HUES48 (cell line): ENCODE measurements around the gene UBL3.

ENCODE experiments used
- H3K27ac ChIP-seq: one replicate; pipeline ENCODE4 v1.7.0; 2013; ENCODE audit warnings: low read depth, low read length, inconsistent platforms
- H3K27me3 ChIP-seq: 2 replicates; pipeline ENCODE4 v1.6.1; 2013; ENCODE audit warnings: mild to moderate bottlenecking, low read length; ENCODE audit not compliant: control insufficient read depth, insufficient read depth
- H3K36me3 ChIP-seq: 2 replicates; pipeline ENCODE4 v1.6.1; 2013; ENCODE audit warnings: low read length; ENCODE audit not compliant: control insufficient read depth, insufficient read depth
- H3K4me1 ChIP-seq: 2 replicates; pipeline ENCODE4 v1.6.1; 2013; ENCODE audit warnings: mild to moderate bottlenecking, low read length; ENCODE audit not compliant: control insufficient read depth, insufficient read depth
- H3K4me3 ChIP-seq: 2 replicates; pipeline ENCODE4 v1.5.1; 2013; ENCODE audit warnings: mild to moderate bottlenecking, low read depth, low read length
- H3K9ac ChIP-seq: 2 replicates; pipeline ENCODE4 v1.6.1; 2013; ENCODE audit warnings: mild to moderate bottlenecking, low read depth, low read length, moderate library complexity
- H3K9me3 ChIP-seq: 2 replicates; pipeline ENCODE4 v1.6.1; 2013; ENCODE audit warnings: low read length; ENCODE audit not compliant: control insufficient read depth, insufficient read depth

Gene UBL3

GRCh38 chr13:29791997-29792780 lies 58.2 kb downstream of the UBL3 start:
- H3K9ac ChIP-seq, result no peak overlapping the region
- no peaks in the 10 kb centered on the region for H3K9me3 ChIP-seq
- H3K36me3 ChIP-seq, result no peaks in the 10 kb centered on the region
- H3K4me3 ChIP-seq, result no peak overlapping the region
- no peaks in the 10 kb centered on the region for H3K27me3 ChIP-seq
- no peak overlapping the region for H3K27ac ChIP-seq
- peaks cover 10% of the 10 kb centered on the region for H3K4me1 ChIP-seq

GRCh38 chr13:29791508-29791907 lies 58.9 kb downstream of the UBL3 start:
- no peak overlapping the region for H3K4me3 ChIP-seq
- no peaks in the 10 kb centered on the region for H3K36me3 ChIP-seq
- no peaks in the 10 kb centered on the region for H3K9me3 ChIP-seq
- H3K4me1 ChIP-seq, result peaks cover 7% of the 10 kb centered on the region
- no peak overlapping the region for H3K27ac ChIP-seq
- no peak overlapping the region for H3K9ac ChIP-seq
- no peaks in the 10 kb centered on the region for H3K27me3 ChIP-seq

- Histone ChIP-seq H3K36me3 (no peaks in the 10 kb centered on the region), H3K27ac (no peak overlapping the region), H3K4me3 (no peak overlapping the region), H3K4me1 (peaks cover 7% of the 10 kb centered on the region; the same call in 1 of the 2 replicates), H3K9ac (no peak overlapping the region), H3K27me3 (no peaks in the 10 kb centered on the region), H3K9me3 (no peaks in the 10 kb centered on the region)
Observed at GRCh38 chr13:29786698-29787097, 63.7 kb downstream of the UBL3 start.

GRCh38 chr13:29785978-29786377 lies 64.4 kb downstream of the UBL3 start:
- H3K4me1 ChIP-seq, result peaks cover 7% of the 10 kb centered on the region; the same call in 1 of the 2 replicates
- H3K4me3 ChIP-seq, result no peak overlapping the region
- no peaks in the 10 kb centered on the region for H3K27me3 ChIP-seq
- H3K9ac ChIP-seq, result no peak overlapping the region
- H3K27ac ChIP-seq, result no peak overlapping the region
- no peaks in the 10 kb centered on the region for H3K9me3 ChIP-seq
- no peaks in the 10 kb centered on the region for H3K36me3 ChIP-seq

GRCh38 chr13:29782798-29783197 lies 67.6 kb downstream of the UBL3 start:
- Histone ChIP-seq H3K27ac (no peak overlapping the region), H3K4me3 (no peak overlapping the region), H3K4me1 (peaks cover 4% of the 10 kb centered on the region; the same call in 1 of the 2 replicates), H3K27me3 (no peaks in the 10 kb centered on the region), H3K36me3 (no peaks in the 10 kb centered on the region), H3K9me3 (no peaks in the 10 kb centered on the region), H3K9ac (no peak overlapping the region)

GRCh38 chr13:29774830-29775229 lies 75.6 kb downstream of the UBL3 start:
- no peaks in the 10 kb centered on the region for H3K9me3 ChIP-seq
- no peak overlapping the region for H3K9ac ChIP-seq
- H3K4me1 ChIP-seq, result peaks cover 7% of the 10 kb centered on the region
- H3K27ac ChIP-seq, result no peak overlapping the region
- H3K4me3 ChIP-seq, result no peak overlapping the region
- no peaks in the 10 kb centered on the region for H3K27me3 ChIP-seq
- H3K36me3 ChIP-seq, result no peaks in the 10 kb centered on the region

- Histone ChIP-seq H3K9me3 (no peaks in the 10 kb centered on the region), H3K27ac (no peak overlapping the region), H3K36me3 (0 out of 2 replicates have a peak, but pooled peaks cover 2% of the 10 kb centered on the region), H3K4me3 (no peak overlapping the region), H3K9ac (no peak overlapping the region), H3K27me3 (no peaks in the 10 kb centered on the region), H3K4me1 (peaks cover 21% of the 10 kb centered on the region)
Observed at GRCh38 chr13:29771247-29771646, 79.2 kb downstream of the UBL3 start.

- Histone ChIP-seq H3K36me3 (0 out of 2 replicates have a peak, but pooled peaks cover 2% of the 10 kb centered on the region), H3K4me1 (peaks cover 16% of the 10 kb centered on the region; the same call in 1 of the 2 replicates), H3K27me3 (no peaks in the 10 kb centered on the region), H3K9ac (no peak overlapping the region), H3K27ac (no peak overlapping the region), H3K9me3 (no peaks in the 10 kb centered on the region), H3K4me3 (no peak overlapping the region)
Observed at GRCh38 chr13:29767006-29767405, 83.4 kb downstream of the UBL3 start.

- Histone ChIP-seq H3K36me3 (0 out of 2 replicates have a peak, but pooled peaks cover 2% of the 10 kb centered on the region), H3K27ac (no peak overlapping the region), H3K27me3 (no peaks in the 10 kb centered on the region), H3K9me3 (no peaks in the 10 kb centered on the region), H3K9ac (no peak overlapping the region), H3K4me3 (no peak overlapping the region), H3K4me1 (peaks cover 7% of the 10 kb centered on the region; the same call in 1 of the 2 replicates)
Observed at GRCh38 chr13:29763436-29764180, 86.8 kb downstream of the UBL3 start.

GRCh38 chr13:29761815-29762214 lies 88.6 kb downstream of the UBL3 start:
- Histone ChIP-seq H3K27me3 (no peaks in the 10 kb centered on the region), H3K4me1 (no peaks in the 10 kb centered on the region), H3K9ac (no peak overlapping the region), H3K9me3 (no peaks in the 10 kb centered on the region), H3K27ac (no peak overlapping the region), H3K4me3 (no peak overlapping the region), H3K36me3 (no peaks in the 10 kb centered on the region)

GRCh38 chr13:29761160-29761559 lies 89.3 kb downstream of the UBL3 start:
- Histone ChIP-seq H3K9ac (no peak overlapping the region), H3K27me3 (no peaks in the 10 kb centered on the region)

More at GRCh38 chr13:29761160-29761559, 89.3 kb downstream of the UBL3 start:
- Histone ChIP-seq H3K4me1 (no peaks in the 10 kb centered on the region), H3K36me3 (no peaks in the 10 kb centered on the region), H3K4me3 (no peak overlapping the region), H3K27ac (no peak overlapping the region), H3K9me3 (no peaks in the 10 kb centered on the region)
